Astrocyte of the cerebellum (primary cell): ENCODE results near the gene CALCOCO1.

ENCODE experiments used
- DNase-seq: peaks from one replicate; pipeline ENCODE4 v3.0.0-alpha.2; 2011; ENCODE audit warnings: low read depth
- H3K4me3 ChIP-seq: 2 replicates; pipeline ENCODE4 v1.5.1; 2011; ENCODE audit warnings: mild to moderate bottlenecking, low read depth, low read length, moderate library complexity
- in situ Hi-C: cut with HindIII; loops from 2 replicates; pipeline ENCODE4 v1.10.0; 2017; ENCODE audit warnings: low sequenced_read_pairs
- TF ChIP-seq, protein P1 (sequence below): IDR thresholded peaks from 2 replicates; pipeline ENCODE4 v1.5.1; 2012; ENCODE audit warnings: low read length, low read depth, moderate library complexity, mild to moderate bottlenecking; ENCODE audit errors: missing control alignments

The CALCOCO1 gene

DNA sequence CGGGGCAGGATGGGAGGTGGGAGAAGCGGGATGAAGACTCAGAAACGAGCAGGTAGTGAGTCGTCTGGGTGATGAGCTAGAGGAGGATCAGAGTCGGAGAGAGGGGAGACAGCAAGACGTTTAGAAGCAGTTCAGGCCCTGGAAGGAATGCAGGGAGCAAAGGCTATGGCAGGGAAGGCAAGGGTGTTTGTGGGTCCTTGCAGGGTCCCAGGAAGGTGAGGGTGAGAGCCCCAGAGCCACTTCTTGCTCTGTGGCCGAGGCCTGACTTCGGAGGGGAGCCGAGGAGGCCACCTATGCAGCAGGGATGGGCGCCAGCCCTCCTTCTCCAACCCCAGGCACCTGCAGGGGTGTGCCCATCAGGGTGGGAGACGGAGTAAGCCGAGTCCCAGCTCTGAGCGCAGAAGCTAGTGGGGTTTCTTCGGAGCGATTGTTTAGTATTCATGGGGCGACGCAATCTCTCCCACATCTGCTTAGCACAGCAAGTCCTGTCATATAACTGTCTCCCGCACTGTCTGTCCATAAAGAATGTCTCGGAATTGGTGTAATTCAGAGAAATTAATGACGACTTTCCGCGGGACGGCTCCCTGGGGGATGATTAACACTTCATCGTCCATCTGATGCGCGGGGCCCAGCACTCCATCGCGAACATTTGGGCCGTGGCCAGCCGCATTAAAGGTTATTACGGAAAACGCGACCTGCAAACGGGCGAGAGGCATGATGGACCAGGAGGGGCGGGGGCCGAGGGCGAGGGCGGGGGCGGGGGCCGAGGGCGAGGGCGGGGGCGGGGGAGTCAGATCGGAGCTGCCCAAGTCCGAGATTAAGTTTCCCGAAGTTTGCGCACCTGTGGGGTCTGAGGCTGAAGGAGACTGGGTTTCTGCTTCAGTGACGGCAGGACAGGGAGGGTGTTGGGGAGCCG is 12.2 kb upstream of the CALCOCO1 start:
- no peak for DNase-seq
- TF ChIP-seq, protein P1, sequence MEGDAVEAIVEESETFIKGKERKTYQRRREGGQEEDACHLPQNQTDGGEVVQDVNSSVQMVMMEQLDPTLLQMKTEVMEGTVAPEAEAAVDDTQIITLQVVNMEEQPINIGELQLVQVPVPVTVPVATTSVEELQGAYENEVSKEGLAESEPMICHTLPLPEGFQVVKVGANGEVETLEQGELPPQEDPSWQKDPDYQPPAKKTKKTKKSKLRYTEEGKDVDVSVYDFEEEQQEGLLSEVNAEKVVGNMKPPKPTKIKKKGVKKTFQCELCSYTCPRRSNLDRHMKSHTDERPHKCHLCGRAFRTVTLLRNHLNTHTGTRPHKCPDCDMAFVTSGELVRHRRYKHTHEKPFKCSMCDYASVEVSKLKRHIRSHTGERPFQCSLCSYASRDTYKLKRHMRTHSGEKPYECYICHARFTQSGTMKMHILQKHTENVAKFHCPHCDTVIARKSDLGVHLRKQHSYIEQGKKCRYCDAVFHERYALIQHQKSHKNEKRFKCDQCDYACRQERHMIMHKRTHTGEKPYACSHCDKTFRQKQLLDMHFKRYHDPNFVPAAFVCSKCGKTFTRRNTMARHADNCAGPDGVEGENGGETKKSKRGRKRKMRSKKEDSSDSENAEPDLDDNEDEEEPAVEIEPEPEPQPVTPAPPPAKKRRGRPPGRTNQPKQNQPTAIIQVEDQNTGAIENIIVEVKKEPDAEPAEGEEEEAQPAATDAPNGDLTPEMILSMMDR: no peak
- in situ Hi-C loops: no loop called here
- no peak overlapping the region for H3K4me3 ChIP-seq

GRCh38 chr12:53738406-53739213 is 11.4 kb upstream of the CALCOCO1 start:
- DNase-seq: no peak
- no peak overlapping the region for H3K4me3 ChIP-seq
- in situ Hi-C loops: no loop called here
- TF ChIP-seq, protein P1: no peak

GRCh38 chr12:53737951-53738405 is 10.7 kb upstream of the CALCOCO1 start:
- in situ Hi-C loops: no loop called here

GRCh38 chr12:53737093-53737808 is 10.0 kb upstream of the CALCOCO1 start:
- no peak for DNase-seq
- in situ Hi-C loops: no loop called here
- no peak overlapping the region for H3K4me3 ChIP-seq
- TF ChIP-seq, protein P1: no peak

More at GRCh38 chr12:53737951-53738405, 10.7 kb upstream of the CALCOCO1 start:
- DNase-seq: no peak
- TF ChIP-seq, protein P1: no peak
- H3K4me3 ChIP-seq: no peak overlapping the region

- no peak overlapping the region for H3K4me3 ChIP-seq
- in situ Hi-C loops: no loop called here
- no peak for DNase-seq
- TF ChIP-seq, protein P1: no peak
Observed at GRCh38 chr12:53736592-53736991, 9.3 kb upstream of the CALCOCO1 start.

GRCh38 chr12:53735556-53735955 is 8.3 kb upstream of the CALCOCO1 start:
- in situ Hi-C loops: no loop called here
- H3K4me3 ChIP-seq: no peak overlapping the region

More at GRCh38 chr12:53735556-53735955, 8.3 kb upstream of the CALCOCO1 start:
- TF ChIP-seq, protein P1: no peak
- no peak for DNase-seq
